Naive B cell (primary cell): ENCODE measurements around the gene GALT. TPM values are rescaled to one million over a fixed set of nuclear protein-coding genes. Genes with fewer than 3 reads are reported as not detected.

Experiments
- ATAC-seq, 2 donors: fragments of 150-1000 bp; cut with Tn5 transposase; 2 replicates each; pipeline ENCODE4 v1.10.0; 2021; ENCODE audit warnings: low read depth in 2 of 2, mild to moderate bottlenecking in 2 of 2, moderate library complexity in 2 of 2
- DNase-seq: peaks from one replicate; pipeline ENCODE4 v3.0.0; 2022
- H3K27ac Mint-ChIP-seq, 6 donors: one replicate each; pipeline ENCODE4 v1.8.0; 2020 to 2022; ENCODE audit warnings: mild to moderate bottlenecking in 6 of 6, mixed read lengths in 6 of 6, moderate library complexity in 5 of 6, inconsistent platforms in 2 of 6
- H3K27me3 Mint-ChIP-seq, 3 donors: one replicate each; pipeline ENCODE4 v1.8.0; 2021 to 2022; ENCODE audit warnings: mixed read lengths in 3 of 3, mild to moderate bottlenecking in 1 of 3
- H3K36me3 Mint-ChIP-seq, 2 donors: one replicate each; pipeline ENCODE4 v1.8.0; 2020 to 2022; ENCODE audit warnings: mixed read lengths in 2 of 2, inconsistent platforms in 1 of 2, mild to moderate bottlenecking in 1 of 2
- H3K4me1 Mint-ChIP-seq, 3 donors: one replicate each; pipeline ENCODE4 v1.8.0; 2020 to 2022; ENCODE audit warnings: mixed read lengths in 3 of 3, inconsistent platforms in 1 of 3, mild to moderate bottlenecking in 1 of 3, moderate library complexity in 1 of 3
- H3K4me3 Mint-ChIP-seq, 8 donors: one replicate each; pipeline ENCODE4 v1.8.0; 2020 to 2022; ENCODE audit warnings: mild to moderate bottlenecking in 8 of 8, mixed read lengths in 8 of 8, moderate library complexity in 8 of 8, inconsistent platforms in 2 of 8
- H3K9me3 Mint-ChIP-seq, 7 donors: one replicate each; pipeline ENCODE4 v1.8.0; 2020 to 2022; ENCODE audit warnings: mixed read lengths in 7 of 7, mild to moderate bottlenecking in 5 of 7, inconsistent platforms in 2 of 7, moderate library complexity in 1 of 7
- polyA plus RNA-seq, 6 donors: library from polyadenylated mRNA; unstranded; fragments of 300-500 nt; fragmentation: Illumina TruSeq; gene quantifications; one replicate each; pipeline ENCODE4 v1.2.3, GENCODE V29; 2021; ENCODE audit warnings: low read depth in 6 of 6

GALT gene
- polyA plus RNA-seq, 6 donors from 2014 or later, result 29.1 to 51.1 (median 36.3) TPM

GRCh38 chr9:34612788-34613390 is 33.6 kb upstream of the GALT start:
- Mint-ChIP-seq H3K4me1 (peaks cover 16 to 26% (median 22%) of the 10 kb centered on the region in 3 donors), H3K9me3 (peaks cover 0 to 2% (median 0%) of the 10 kb centered on the region in 7 donors), H3K4me3 (peak overlapping the region; percentile 86 to 96 (median 93)), H3K27ac (peak overlapping the region in 4 of 6 donors; percentile 64 to 94 (median 81)), H3K36me3 (peaks cover 13 to 24% of the 10 kb centered on the region in 2 donors), H3K27me3 (no peaks in the 10 kb centered on the region)
- peak; percentile 75 for DNase-seq
- ATAC-seq, result peak; percentile 55 to 60

GRCh38 chr9:34615132-34615531 is 31.3 kb upstream of the GALT start:
- Mint-ChIP-seq H3K4me3 (peak overlapping the region in 1 of 8 donors; percentile 11), H3K9me3 (peaks cover 0 to 2% (median 0%) of the 10 kb centered on the region in 7 donors), H3K4me1 (peaks cover 29 to 44% (median 34%) of the 10 kb centered on the region in 3 donors), H3K27me3 (no peaks in the 10 kb centered on the region), H3K27ac (no peak overlapping the region), H3K36me3 (peaks cover 13 to 24% of the 10 kb centered on the region in 2 donors)
- ATAC-seq (no peak), DNase-seq (no peak)

- ATAC-seq, result peak; percentile 97 to 98
- H3K27me3 Mint-ChIP-seq, result peaks cover 27 to 40% (median 33%) of the 10 kb centered on the region in 3 donors
Measured at GRCh38 chr9:34620061-34620994, 26.1 kb upstream of the GALT start, which contains the start of gene DCTN3. TSS of gene DCTN3 (minus strand) at chr9:34620495. CDS start at chr9:34620464, 31 bp downstream.

GRCh38 chr9:34623374-34624235 is 22.9 kb upstream of the GALT start:
- H3K9me3 Mint-ChIP-seq, result peaks cover 0 to 7% (median 0%) of the 10 kb centered on the region in 7 donors
- peaks cover 41 to 73% (median 61%) of the 10 kb centered on the region in 3 donors for H3K27me3 Mint-ChIP-seq
- ATAC-seq (peak; percentile 15 to 19), DNase-seq (peak; percentile 46)
- peaks cover 35 to 47% (median 45%) of the 10 kb centered on the region in 3 donors for H3K4me1 Mint-ChIP-seq
- peaks cover 0 to 19% of the 10 kb centered on the region in 2 donors for H3K36me3 Mint-ChIP-seq
- peak overlapping the region in 2 of 6 donors; percentile 43 to 90 for H3K27ac Mint-ChIP-seq
- H3K4me3 Mint-ChIP-seq, result peak overlapping the region; percentile 30 to 76 (median 58)

More at GRCh38 chr9:34620061-34620994, 26.1 kb upstream of the GALT start, which contains the start of gene DCTN3:
- peak; percentile 90 for DNase-seq
- Mint-ChIP-seq H3K9me3 (peaks cover 0 to 7% (median 0%) of the 10 kb centered on the region in 7 donors), H3K4me3 (peak within 1 kb of the TSS; percentile 94 to 99 (median 96)), H3K36me3 (peaks cover 18 to 25% of the 10 kb centered on the region in 2 donors), H3K4me1 (peaks cover 31 to 45% (median 36%) of the 10 kb centered on the region in 3 donors), H3K27ac (peak within 1 kb of the TSS; percentile 48 to 92 (median 88))

- H3K9me3 Mint-ChIP-seq, result peaks cover 0 to 7% (median 0%) of the 10 kb centered on the region in 7 donors
- peak overlapping the region in 1 of 8 donors; percentile 61 for H3K4me3 Mint-ChIP-seq
- DNase-seq, result no peak
- peaks cover 48 to 80% (median 72%) of the 10 kb centered on the region in 3 donors for H3K27me3 Mint-ChIP-seq
- H3K4me1 Mint-ChIP-seq, result peaks cover 32 to 45% (median 43%) of the 10 kb centered on the region in 3 donors
- no peak overlapping the region for H3K27ac Mint-ChIP-seq
- no peak for ATAC-seq
- peaks cover 0 to 22% of the 10 kb centered on the region in 2 donors for H3K36me3 Mint-ChIP-seq
Measured at GRCh38 chr9:34624475-34625185, 21.8 kb upstream of the GALT start.

GRCh38 chr9:34625186-34625486 is 21.3 kb upstream of the GALT start:
- Mint-ChIP-seq H3K4me1 (peaks cover 28 to 43% (median 42%) of the 10 kb centered on the region in 3 donors), H3K36me3 (peaks cover 0 to 22% of the 10 kb centered on the region in 2 donors), H3K4me3 (no peak overlapping the region), H3K27ac (no peak overlapping the region), H3K27me3 (peaks cover 51 to 85% (median 77%) of the 10 kb centered on the region in 3 donors), H3K9me3 (peaks cover 0 to 7% (median 0%) of the 10 kb centered on the region in 7 donors)
- DNase-seq (no peak), ATAC-seq (no peak)

- H3K9me3 Mint-ChIP-seq, result peaks cover 0 to 3% (median 0%) of the 10 kb centered on the region in 7 donors
- peaks cover 39 to 75% (median 70%) of the 10 kb centered on the region in 3 donors for H3K27me3 Mint-ChIP-seq
- ATAC-seq, result no peak
- H3K4me1 Mint-ChIP-seq, result peaks cover 19 to 29% (median 28%) of the 10 kb centered on the region in 3 donors
- no peak for DNase-seq
- H3K36me3 Mint-ChIP-seq, result peaks cover 0 to 13% of the 10 kb centered on the region in 2 donors
- peak overlapping the region in 3 of 6 donors; percentile 3 to 73 (median 23) for H3K27ac Mint-ChIP-seq
- H3K4me3 Mint-ChIP-seq, result peak overlapping the region; percentile 65 to 95 (median 84)
Measured at GRCh38 chr9:34627716-34628655, 18.5 kb upstream of the GALT start.

GRCh38 chr9:34628656-34629490 is 17.6 kb upstream of the GALT start, which contains the start of gene ARID3C:
TSS of gene ARID3C (minus strand) at chr9:34629066. CDS start at chr9:34628014, 1,052 bp downstream.
- Mint-ChIP-seq H3K27ac (peak within 1 kb of the TSS in 3 of 6 donors; percentile 23 to 73 (median 36)), H3K4me3 (peak within 1 kb of the TSS; percentile 82 to 95 (median 86)), H3K27me3 (peaks cover 33 to 66% (median 61%) of the 10 kb centered on the region in 3 donors), H3K36me3 (peaks cover 0 to 10% of the 10 kb centered on the region in 2 donors), H3K9me3 (no peaks in the 10 kb centered on the region), H3K4me1 (peaks cover 15 to 25% (median 25%) of the 10 kb centered on the region in 3 donors)
- ATAC-seq (peak; percentile 81), DNase-seq (no peak)

GRCh38 chr9:34629491-34629808 is 17.0 kb upstream of the GALT start:
- peak overlapping the region; percentile 79 to 88 (median 84) for H3K4me3 Mint-ChIP-seq
- peaks cover 0 to 10% of the 10 kb centered on the region in 2 donors for H3K36me3 Mint-ChIP-seq
- H3K9me3 Mint-ChIP-seq, result no peaks in the 10 kb centered on the region
- peak overlapping the region in 1 of 6 donors; percentile 47 for H3K27ac Mint-ChIP-seq
- ATAC-seq (no peak), DNase-seq (no peak)
- H3K27me3 Mint-ChIP-seq, result peaks cover 30 to 63% (median 58%) of the 10 kb centered on the region in 3 donors
- H3K4me1 Mint-ChIP-seq, result peaks cover 16 to 26% (median 23%) of the 10 kb centered on the region in 3 donors

GRCh38 chr9:34630402-34631154 is 15.9 kb upstream of the GALT start:
- Mint-ChIP-seq H3K4me3 (peak overlapping the region in 5 of 8 donors; percentile 50 to 83 (median 79)), H3K27ac (no peak overlapping the region), H3K36me3 (peaks cover 0 to 10% of the 10 kb centered on the region in 2 donors), H3K9me3 (no peaks in the 10 kb centered on the region), H3K27me3 (peaks cover 30 to 52% (median 49%) of the 10 kb centered on the region in 3 donors), H3K4me1 (peaks cover 20 to 31% (median 28%) of the 10 kb centered on the region in 3 donors)
- ATAC-seq, result no peak
- DNase-seq, result no peak
